IMR-90 (cell line): ENCODE data around the gene NACC2.

ENCODE experiments used
- BHLHE40 ChIP-seq: fragments of 150-350 bp; IDR thresholded peaks from 2 replicates; pipeline ENCODE4 v1.6.1; 2016; ENCODE audit warnings: mild to moderate bottlenecking, low read depth, low read length
- CHD1 ChIP-seq: IDR thresholded peaks from 2 replicates; pipeline ENCODE4 v1.6.1; 2012; ENCODE audit warnings: low read depth, low read length, improper control_type of control experiment
- FOS ChIP-seq: fragments of 150-350 bp; IDR thresholded peaks from 2 replicates; pipeline ENCODE4 v1.6.1; 2016; ENCODE audit warnings: low read depth, low read length
- MAFK ChIP-seq: IDR thresholded peaks from 2 replicates; pipeline ENCODE4 v1.6.1; 2012; ENCODE audit warnings: low read depth, low read length, improper control_type of control experiment
- MAZ ChIP-seq: IDR thresholded peaks from 2 replicates; pipeline ENCODE4 v1.6.1; 2012; ENCODE audit warnings: low read depth, mild to moderate bottlenecking, low read length, improper control_type of control experiment, moderate library complexity, borderline replicate concordance
- MXI1 ChIP-seq: IDR thresholded peaks from 2 replicates; pipeline ENCODE4 v1.6.1; 2012; ENCODE audit warnings: low read depth, mild to moderate bottlenecking, low read length, moderate library complexity, borderline replicate concordance
- NFE2L2 ChIP-seq: fragments of 150-350 bp; IDR thresholded peaks from 2 replicates; pipeline ENCODE4 v1.6.1; 2016; ENCODE audit warnings: low read depth, mild to moderate bottlenecking, low read length
- POLR2A ChIP-seq: IDR thresholded peaks from 2 replicates; pipeline ENCODE4 v1.6.1; 2012; ENCODE audit warnings: mild to moderate bottlenecking, low read depth, low read length
- RAD21 ChIP-seq: IDR thresholded peaks from 2 replicates; pipeline ENCODE4 v1.6.1; 2012; ENCODE audit warnings: low read length, improper control_type of control experiment
- RFX5 ChIP-seq: IDR thresholded peaks from 2 replicates; pipeline ENCODE4 v1.8.0; 2012; ENCODE audit warnings: low read depth, mild to moderate bottlenecking, low read length, moderate library complexity
- SMC3 ChIP-seq: fragments of 150-350 bp; IDR thresholded peaks from 2 replicates; pipeline ENCODE4 v1.6.1; 2016; ENCODE audit warnings: low read depth, mild to moderate bottlenecking, antibody characterized with exemption, low read length, moderate library complexity
- TF ChIP-seq, protein P1 (sequence below): fragments of 150-350 bp; IDR thresholded peaks from 2 replicates; pipeline ENCODE4 v1.6.1; 2017; ENCODE audit warnings: mild to moderate bottlenecking, antibody characterized with exemption, low read length, low read depth
- TF ChIP-seq, protein P2 (sequence below): conservative IDR thresholded peaks from 2 replicates; pipeline ENCODE4 v1.5.1; 2012; ENCODE audit warnings: mild to moderate bottlenecking, low read depth, low read length, improper control_type of control experiment

DNA sequence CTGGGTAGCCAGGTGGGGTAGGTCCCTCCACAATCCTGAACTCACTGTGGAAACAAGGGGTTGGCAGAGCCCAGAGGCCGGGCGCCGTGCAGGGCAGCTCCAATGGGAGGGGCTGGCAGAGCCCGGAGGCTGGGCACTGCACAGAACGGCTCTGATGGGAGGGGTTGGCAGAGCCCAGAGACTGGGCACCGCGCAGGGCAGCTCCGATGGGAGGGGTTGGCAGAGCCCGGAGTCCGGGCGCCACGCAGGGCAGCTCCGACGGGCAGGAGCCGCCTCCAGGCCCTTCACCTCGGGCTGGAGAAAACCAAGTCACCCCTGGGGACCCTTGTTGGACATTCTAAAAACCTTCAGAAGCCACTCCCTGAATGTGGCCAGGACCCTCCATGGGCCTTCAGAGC lies 9.3 kb downstream of the NACC2 start:
- TF ChIP-seq NFE2L2: no peak
- TF ChIP-seq, protein P1, sequence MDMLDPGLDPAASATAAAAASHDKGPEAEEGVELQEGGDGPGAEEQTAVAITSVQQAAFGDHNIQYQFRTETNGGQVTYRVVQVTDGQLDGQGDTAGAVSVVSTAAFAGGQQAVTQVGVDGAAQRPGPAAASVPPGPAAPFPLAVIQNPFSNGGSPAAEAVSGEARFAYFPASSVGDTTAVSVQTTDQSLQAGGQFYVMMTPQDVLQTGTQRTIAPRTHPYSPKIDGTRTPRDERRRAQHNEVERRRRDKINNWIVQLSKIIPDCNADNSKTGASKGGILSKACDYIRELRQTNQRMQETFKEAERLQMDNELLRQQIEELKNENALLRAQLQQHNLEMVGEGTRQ: no peak
- no peak for TF ChIP-seq POLR2A
- TF ChIP-seq, protein P2, sequence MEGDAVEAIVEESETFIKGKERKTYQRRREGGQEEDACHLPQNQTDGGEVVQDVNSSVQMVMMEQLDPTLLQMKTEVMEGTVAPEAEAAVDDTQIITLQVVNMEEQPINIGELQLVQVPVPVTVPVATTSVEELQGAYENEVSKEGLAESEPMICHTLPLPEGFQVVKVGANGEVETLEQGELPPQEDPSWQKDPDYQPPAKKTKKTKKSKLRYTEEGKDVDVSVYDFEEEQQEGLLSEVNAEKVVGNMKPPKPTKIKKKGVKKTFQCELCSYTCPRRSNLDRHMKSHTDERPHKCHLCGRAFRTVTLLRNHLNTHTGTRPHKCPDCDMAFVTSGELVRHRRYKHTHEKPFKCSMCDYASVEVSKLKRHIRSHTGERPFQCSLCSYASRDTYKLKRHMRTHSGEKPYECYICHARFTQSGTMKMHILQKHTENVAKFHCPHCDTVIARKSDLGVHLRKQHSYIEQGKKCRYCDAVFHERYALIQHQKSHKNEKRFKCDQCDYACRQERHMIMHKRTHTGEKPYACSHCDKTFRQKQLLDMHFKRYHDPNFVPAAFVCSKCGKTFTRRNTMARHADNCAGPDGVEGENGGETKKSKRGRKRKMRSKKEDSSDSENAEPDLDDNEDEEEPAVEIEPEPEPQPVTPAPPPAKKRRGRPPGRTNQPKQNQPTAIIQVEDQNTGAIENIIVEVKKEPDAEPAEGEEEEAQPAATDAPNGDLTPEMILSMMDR: no peak
- no peak for TF ChIP-seq RAD21
- TF ChIP-seq CHD1: no peak
- TF ChIP-seq MAFK: no peak
- no peak for TF ChIP-seq MXI1
- TF ChIP-seq BHLHE40: no peak
- TF ChIP-seq FOS: no peak
- no peak for TF ChIP-seq SMC3
- no peak for TF ChIP-seq MAZ
- TF ChIP-seq RFX5: no peak
